Karpas-422 (cell line): ENCODE data around the gene KRT78. TPM values are rescaled to one million over a fixed set of nuclear protein-coding genes. Genes with fewer than 3 reads are reported as not detected.
"Not testable (repeated sequence)": the region's sequence is repeated elsewhere in the genome, so short reads cannot be mapped to it uniquely, and the experiment has no call there.

Experiments used
- DNase-seq: peaks from one replicate; pipeline ENCODE4 v3.0.0-alpha.2; 2015
- H2AFZ ChIP-seq: fragments of 200-600 bp; sonication (generic); 2 replicates; pipeline ENCODE4 v1.6.1; 2014; ENCODE audit warnings: antibody characterized with exemption, low read length, mixed read lengths
- H3K27ac ChIP-seq: fragments of 200-600 bp; sonication (generic); 2 replicates; pipeline ENCODE4 v1.5.1; 2014; ENCODE audit warnings: mild to moderate bottlenecking, low read length, moderate library complexity
- H3K27me3 ChIP-seq: fragments of 200-600 bp; sonication (generic); 2 replicates; pipeline ENCODE4 v1.6.1; 2014; ENCODE audit warnings: low read length, mixed read lengths
- H3K36me3 ChIP-seq: fragments of 200-600 bp; sonication (generic); 2 replicates; pipeline ENCODE4 v1.6.1; 2014; ENCODE audit warnings: low read length, mixed read lengths; ENCODE audit not compliant: insufficient read depth
- H3K4me1 ChIP-seq: fragments of 200-600 bp; sonication (generic); 2 replicates; pipeline ENCODE4 v1.6.1; 2014; ENCODE audit warnings: mild to moderate bottlenecking, low read length, mixed read lengths
- H3K4me2 ChIP-seq: fragments of 200-600 bp; sonication (generic); 2 replicates; pipeline ENCODE4 v1.6.1; 2014; ENCODE audit warnings: low read length, low read depth, mild to moderate bottlenecking; ENCODE audit not compliant: poor library complexity, severe bottlenecking
- H3K4me3 ChIP-seq: fragments of 200-600 bp; sonication (generic); 2 replicates; pipeline ENCODE4 v1.5.1; 2014; ENCODE audit warnings: mild to moderate bottlenecking, antibody characterized with exemption, low read length, mixed read lengths
- H3K79me2 ChIP-seq: fragments of 200-600 bp; sonication (generic); 2 replicates; pipeline ENCODE4 v1.6.1; 2014; ENCODE audit warnings: mild to moderate bottlenecking, low read length, mixed read lengths
- H3K9ac ChIP-seq: fragments of 200-600 bp; sonication (generic); 2 replicates; pipeline ENCODE4 v1.6.0; 2014; ENCODE audit warnings: low read length
- H3K9me2 ChIP-seq: fragments of 200-600 bp; sonication (generic), shearing (Covaris generic); replicated peaks from 2 replicates; pipeline ENCODE4 v1.6.0; 2014; ENCODE audit warnings: mild to moderate bottlenecking, low read length, moderate library complexity; ENCODE audit not compliant: insufficient read depth
- H3K9me3 ChIP-seq: fragments of 300-700, 200-600 bp; sonication (generic); 2 replicates; pipeline ENCODE4 v1.6.1; 2014; ENCODE audit warnings: low read length, mixed read lengths
- H4K20me1 ChIP-seq: fragments of 200-600 bp; sonication (generic); 2 replicates; pipeline ENCODE4 v1.6.1; 2014; ENCODE audit warnings: mild to moderate bottlenecking, antibody characterized with exemption, low read length, low read depth; ENCODE audit not compliant: insufficient read depth
- total RNA-seq: library from RNA; depleted of rRNA; stranded (reverse); fragments of >200 nt; shearing (Covaris generic); gene quantifications from 2 replicates; pipeline ENCODE4 v1.2.3, GENCODE V29; 2014; ENCODE audit warnings: low replicate concordance

The KRT78 gene
- total RNA-seq, 1 experiment from 2014 or later, result not detected

GRCh38 chr12:52798003-52798670 lies 50.7 kb downstream of the KRT78 start:
- Histone ChIP-seq H2AFZ (no peak overlapping the region), H3K4me3 (no peak overlapping the region), H3K4me1 (peaks cover 8% of the 10 kb centered on the region), H3K27ac (no peak overlapping the region), H3K27me3 (no peaks in the 10 kb centered on the region), H3K9me3 (no peaks in the 10 kb centered on the region), H3K9me2 (no peaks in the 10 kb centered on the region), H3K9ac (no peak overlapping the region), H3K4me2 (no peak overlapping the region), H4K20me1 (no peaks in the 10 kb centered on the region), H3K36me3 (no peaks in the 10 kb centered on the region), H3K79me2 (no peaks in the 10 kb centered on the region)
- DNase-seq, result no peak

GRCh38 chr12:52797529-52797894 lies 51.3 kb downstream of the KRT78 start:
- H3K9me2 ChIP-seq, result no peaks in the 10 kb centered on the region
- no peak overlapping the region for H3K9ac ChIP-seq
- no peaks in the 10 kb centered on the region for H4K20me1 ChIP-seq

GRCh38 chr12:52796839-52797528 lies 51.8 kb downstream of the KRT78 start:
- Histone ChIP-seq H3K36me3 (no peaks in the 10 kb centered on the region), H3K79me2 (no peaks in the 10 kb centered on the region), H3K9me2 (no peaks in the 10 kb centered on the region), H4K20me1 (no peaks in the 10 kb centered on the region), H3K4me3 (no peak overlapping the region), H3K27ac (no peak overlapping the region), H3K9ac (no peak overlapping the region), H3K4me2 (no peak overlapping the region), H3K9me3 (no peaks in the 10 kb centered on the region), H3K4me1 (peaks cover 8% of the 10 kb centered on the region), H3K27me3 (no peaks in the 10 kb centered on the region), H2AFZ (no peak overlapping the region)
- DNase-seq, result no peak

More at GRCh38 chr12:52797529-52797894, 51.3 kb downstream of the KRT78 start:
- Histone ChIP-seq H3K4me2 (no peak overlapping the region), H2AFZ (no peak overlapping the region), H3K27me3 (no peaks in the 10 kb centered on the region), H3K4me1 (peaks cover 8% of the 10 kb centered on the region), H3K79me2 (no peaks in the 10 kb centered on the region), H3K4me3 (no peak overlapping the region), H3K36me3 (no peaks in the 10 kb centered on the region), H3K27ac (no peak overlapping the region), H3K9me3 (no peaks in the 10 kb centered on the region)
- DNase-seq, result no peak

GRCh38 chr12:52796429-52796794 lies 52.4 kb downstream of the KRT78 start:
- H4K20me1 ChIP-seq, result no peaks in the 10 kb centered on the region
- no peaks in the 10 kb centered on the region for H3K9me2 ChIP-seq
- peaks cover 8% of the 10 kb centered on the region for H3K4me1 ChIP-seq
- no peak overlapping the region for H3K27ac ChIP-seq
- no peak overlapping the region for H3K4me3 ChIP-seq
- no peak overlapping the region for H2AFZ ChIP-seq
- no peaks in the 10 kb centered on the region for H3K9me3 ChIP-seq
- H3K4me2 ChIP-seq, result no peak overlapping the region
- H3K36me3 ChIP-seq, result no peaks in the 10 kb centered on the region
- no peaks in the 10 kb centered on the region for H3K27me3 ChIP-seq
- DNase-seq, result no peak
- no peaks in the 10 kb centered on the region for H3K79me2 ChIP-seq
- no peak overlapping the region for H3K9ac ChIP-seq

GRCh38 chr12:52795694-52796428 lies 52.9 kb downstream of the KRT78 start, which contains the start of gene KRT3:
KRT3 (minus strand) TSS chr12:52796117; CDS start chr12:52796042, 75 bp downstream.
- Histone ChIP-seq H4K20me1 (no peaks in the 10 kb centered on the region), H3K27ac (no peak within 1 kb of the TSS), H3K27me3 (no peaks in the 10 kb centered on the region), H2AFZ (no peak within 1 kb of the TSS), H3K79me2 (no peaks in the 10 kb centered on the region), H3K9me3 (no peaks in the 10 kb centered on the region), H3K4me2 (no peak within 1 kb of the TSS), H3K4me1 (peaks cover 8% of the 10 kb centered on the region), H3K9ac (no peak within 1 kb of the TSS), H3K36me3 (no peaks in the 10 kb centered on the region), H3K4me3 (no peak within 1 kb of the TSS), H3K9me2 (no peaks in the 10 kb centered on the region)
- no peak for DNase-seq

GRCh38 chr12:52795332-52795674 lies 53.5 kb downstream of the KRT78 start:
- not testable (repeated sequence) for H2AFZ ChIP-seq, H4K20me1 ChIP-seq, H3K9me3 ChIP-seq, H3K27me3 ChIP-seq, H3K4me3 ChIP-seq, H3K36me3 ChIP-seq, H3K4me1 ChIP-seq, DNase-seq, H3K9me2 ChIP-seq, H3K9ac ChIP-seq, H3K79me2 ChIP-seq, H3K4me2 ChIP-seq, H3K27ac ChIP-seq

- H4K20me1 ChIP-seq, result no peaks in the 10 kb centered on the region
- H3K4me1 ChIP-seq, result peaks cover 8% of the 10 kb centered on the region
- no peak for DNase-seq
- H3K4me2 ChIP-seq, result no peak overlapping the region
- no peak overlapping the region for H3K27ac ChIP-seq
- no peaks in the 10 kb centered on the region for H3K36me3 ChIP-seq
- no peaks in the 10 kb centered on the region for H3K27me3 ChIP-seq
- H3K9me2 ChIP-seq, result no peaks in the 10 kb centered on the region
- H3K9me3 ChIP-seq, result no peaks in the 10 kb centered on the region
- no peak overlapping the region for H3K4me3 ChIP-seq
- H3K9ac ChIP-seq, result no peak overlapping the region
- no peaks in the 10 kb centered on the region for H3K79me2 ChIP-seq
- no peak overlapping the region for H2AFZ ChIP-seq
These were observed 54.1 kb downstream of the KRT78 start for GRCh38 chr12:52794479-52795331.
